OCI-LY1 (cell line): ENCODE measurements around the gene PXN.

Experiments used
- H2AFZ ChIP-seq: fragments of 200-600 bp; sonication (generic), shearing (Covaris generic); 2 replicates; pipeline ENCODE4 v1.6.0; 2014; ENCODE audit warnings: antibody characterized with exemption, mild to moderate bottlenecking, low read length
- H3F3A ChIP-seq: fragments of 200-600 bp; sonication (generic), shearing (Covaris generic); 2 replicates; pipeline ENCODE4 v1.6.0; 2014; ENCODE audit warnings: mild to moderate bottlenecking, antibody characterized with exemption, low read length, moderate library complexity; ENCODE audit not compliant: insufficient read depth
- H3K27ac ChIP-seq: fragments of 200-600 bp; sonication (generic); 2 replicates; pipeline ENCODE4 v1.5.1; 2014; ENCODE audit warnings: low read length, mixed run types, mild to moderate bottlenecking, low read depth; ENCODE audit not compliant: poor library complexity, severe bottlenecking
- H3K27me3 ChIP-seq: fragments of 200-600 bp; sonication (generic); 2 replicates; pipeline ENCODE4 v1.6.0; 2014; ENCODE audit warnings: antibody characterized with exemption, mild to moderate bottlenecking, low read length, moderate library complexity; ENCODE audit not compliant: insufficient read depth
- H3K36me3 ChIP-seq: fragments of 200-600 bp; sonication (generic); 2 replicates; pipeline ENCODE4 v1.6.1; 2014; ENCODE audit warnings: mild to moderate bottlenecking, antibody characterized with exemption, low read length, moderate library complexity, mixed read lengths; ENCODE audit not compliant: insufficient read depth
- H3K4me1 ChIP-seq: fragments of 200-600 bp; sonication (generic); 2 replicates; pipeline ENCODE4 v1.5.1; 2014; ENCODE audit warnings: mild to moderate bottlenecking, low read length, moderate library complexity; ENCODE audit not compliant: insufficient read depth, severe bottlenecking
- H3K4me2 ChIP-seq: fragments of 200-600 bp; sonication (generic), shearing (Covaris generic); 2 replicates; pipeline ENCODE4 v1.6.1; 2014; ENCODE audit warnings: low read length
- H3K4me3 ChIP-seq: fragments of 200-600 bp; sonication (generic); 2 replicates; pipeline ENCODE4 v1.5.1; 2014; ENCODE audit warnings: low read length, low read depth, mild to moderate bottlenecking, mixed read lengths; ENCODE audit not compliant: poor library complexity, severe bottlenecking
- H3K79me2 ChIP-seq: fragments of 200-600 bp; shearing (Covaris generic); 2 replicates; pipeline ENCODE4 v1.6.1; 2016; ENCODE audit warnings: mixed run types, low read length, mixed read lengths; ENCODE audit not compliant: insufficient read depth
- H3K9ac ChIP-seq: fragments of 200-600 bp; sonication (generic), shearing (Covaris generic); 2 replicates; pipeline ENCODE4 v1.6.1; 2014; ENCODE audit warnings: mild to moderate bottlenecking, low read length, mixed read lengths
- H3K9me2 ChIP-seq: fragments of 200-600 bp; sonication (generic), shearing (Covaris generic); 2 replicates; pipeline ENCODE4 v1.6.1; 2014; ENCODE audit warnings: low read depth, mild to moderate bottlenecking, low read length, mixed read lengths
- H3K9me3 ChIP-seq: fragments of 200-600 bp; shearing (Covaris generic); 2 replicates; pipeline ENCODE4 v1.6.1; 2014; ENCODE audit warnings: low read length, mixed read lengths
- H4K20me1 ChIP-seq: fragments of 200-600 bp; sonication (generic), shearing (Covaris generic); 2 replicates; pipeline ENCODE4 v1.6.0; 2016; ENCODE audit warnings: mild to moderate bottlenecking, low read length; ENCODE audit not compliant: insufficient read depth
- CTCF ChIP-seq: fragments of 200-600 bp; sonication (generic), shearing (Covaris generic); IDR thresholded peaks from 2 replicates; pipeline ENCODE4 v1.5.1; 2017; ENCODE audit warnings: mild to moderate bottlenecking, antibody characterized with exemption, low read length, moderate library complexity, mixed read lengths
- EZH2 ChIP-seq: fragments of 200-600 bp; sonication (generic), shearing (Covaris generic); IDR thresholded peaks from 2 replicates; pipeline ENCODE4 v1.8.0; 2017; ENCODE audit warnings: borderline replicate concordance, mixed run types, mild to moderate bottlenecking, antibody characterized with exemption, low read length, moderate library complexity, mixed read lengths

PXN gene

DNA sequence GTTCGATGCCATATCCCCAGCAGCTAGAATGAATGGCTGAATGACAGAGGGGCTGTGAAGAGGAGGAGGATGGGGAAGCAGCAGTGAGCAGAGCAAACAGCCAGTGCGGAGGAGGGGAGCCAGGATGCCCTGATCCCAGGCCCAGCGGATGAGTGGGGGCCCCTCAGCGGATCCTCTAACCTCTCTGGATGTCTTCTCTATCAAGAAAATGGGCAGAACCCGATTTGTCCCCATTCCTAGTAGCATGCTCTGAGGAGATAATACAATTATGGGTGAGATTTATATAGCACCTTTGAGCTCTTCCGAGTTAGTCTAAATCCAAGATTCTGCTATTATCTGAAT is 34.6 kb downstream of the PXN start:
- no peaks in the 10 kb centered on the region for H3K27me3 ChIP-seq
- no peaks in the 10 kb centered on the region for H3K9me2 ChIP-seq
- no peak overlapping the region for H3K9ac ChIP-seq
- no peaks in the 10 kb centered on the region for H3K9me3 ChIP-seq
- no peak overlapping the region for H2AFZ ChIP-seq
- TF ChIP-seq CTCF (no peak), EZH2 (no peak)
- no peaks in the 10 kb centered on the region for H3K36me3 ChIP-seq
- no peaks in the 10 kb centered on the region for H4K20me1 ChIP-seq
- H3K4me1 ChIP-seq: peaks cover 10% of the 10 kb centered on the region
- no peak overlapping the region for H3K4me2 ChIP-seq
- H3K79me2 ChIP-seq: no peaks in the 10 kb centered on the region
- H3K4me3 ChIP-seq: no peak overlapping the region
- H3F3A ChIP-seq: 0 out of 2 replicates have a peak, but pooled peaks cover 3% of the 10 kb centered on the region
- no peak overlapping the region for H3K27ac ChIP-seq

GRCh38 chr12:120230326-120230973 is 35.1 kb downstream of the PXN start:
- no peak overlapping the region for H3K27ac ChIP-seq
- no peaks in the 10 kb centered on the region for H3K36me3 ChIP-seq
- TF ChIP-seq EZH2 (no peak), CTCF (no peak)
- H3K4me3 ChIP-seq: no peak overlapping the region
- no peaks in the 10 kb centered on the region for H4K20me1 ChIP-seq
- no peaks in the 10 kb centered on the region for H3K9me2 ChIP-seq
- H2AFZ ChIP-seq: no peak overlapping the region
- no peak overlapping the region for H3K4me2 ChIP-seq
- H3F3A ChIP-seq: 0 out of 2 replicates have a peak, but pooled peaks cover 3% of the 10 kb centered on the region
- no peaks in the 10 kb centered on the region for H3K79me2 ChIP-seq
- H3K4me1 ChIP-seq: peaks cover 15% of the 10 kb centered on the region
- H3K27me3 ChIP-seq: no peaks in the 10 kb centered on the region
- H3K9ac ChIP-seq: no peak overlapping the region
- H3K9me3 ChIP-seq: no peaks in the 10 kb centered on the region

- Histone ChIP-seq H3K27me3 (no peaks in the 10 kb centered on the region), H3K4me3 (no peak overlapping the region), H3K9me3 (no peaks in the 10 kb centered on the region), H3K4me2 (no peak overlapping the region), H4K20me1 (no peaks in the 10 kb centered on the region), H3K27ac (no peak overlapping the region), H3F3A (0 out of 2 replicates have a peak, but pooled peaks cover 3% of the 10 kb centered on the region), H2AFZ (no peak overlapping the region), H3K9ac (no peak overlapping the region), H3K9me2 (no peaks in the 10 kb centered on the region), H3K36me3 (no peaks in the 10 kb centered on the region), H3K79me2 (no peaks in the 10 kb centered on the region), H3K4me1 (peaks cover 22% of the 10 kb centered on the region)
- no peak for TF ChIP-seq EZH2
- TF ChIP-seq CTCF: no peak
Observed at GRCh38 chr12:120229487-120230325, 35.8 kb downstream of the PXN start.
